HL-60 (cell line): ENCODE results near the gene DPH7.

Source experiments
- DNase-seq, 2 experiments: peaks; one replicate each; pipeline ENCODE4 v3.0.0-alpha.2; 2010 to 2020; ENCODE audit warnings: low read depth in 1 of 2, low spot score in 1 of 2
- H3K27ac ChIP-seq: fragments of 250-450 bp; sonication (Bioruptor Pico); replicated peaks from 2 replicates; pipeline ENCODE4 v1.5.1; 2020; ENCODE audit warnings: mild to moderate bottlenecking, moderate library complexity
- H3K27me3 ChIP-seq: fragments of 250-450 bp; sonication (Bioruptor Pico); 2 replicates; pipeline ENCODE4 v1.5.1; 2021; ENCODE audit warnings: mild to moderate bottlenecking, moderate library complexity; ENCODE audit not compliant: insufficient read depth, poor library complexity, severe bottlenecking
- H3K4me3 ChIP-seq: replicated peaks from 2 replicates; pipeline ENCODE4 v1.5.1; 2011; ENCODE audit warnings: mild to moderate bottlenecking, control low read depth, low read length; ENCODE audit not compliant: insufficient read depth
- GABPA ChIP-seq: IDR thresholded peaks from 2 replicates; pipeline ENCODE4 v1.6.1; 2012; ENCODE audit warnings: low read depth
- POLR2AphosphoS5 ChIP-seq: IDR thresholded peaks from 2 replicates; pipeline ENCODE4 v1.6.1; 2012; ENCODE audit warnings: low read depth
- SPI1 ChIP-seq: IDR thresholded peaks from 2 replicates; pipeline ENCODE4 v1.6.1; 2012; ENCODE audit warnings: low read depth, mild to moderate bottlenecking, borderline replicate concordance
- TF ChIP-seq, protein P1 (sequence below): IDR thresholded peaks from one replicate; pipeline ENCODE4 v1.5.1; 2011; ENCODE audit warnings: low read length, control low read depth, inconsistent platforms; ENCODE audit not compliant: insufficient read depth
- TF ChIP-seq, protein P2 (sequence below): IDR thresholded peaks from 2 replicates; pipeline ENCODE4 v1.6.1; 2012; ENCODE audit warnings: low read depth; ENCODE audit not compliant: insufficient replicate concordance

DPH7 gene

DNA sequence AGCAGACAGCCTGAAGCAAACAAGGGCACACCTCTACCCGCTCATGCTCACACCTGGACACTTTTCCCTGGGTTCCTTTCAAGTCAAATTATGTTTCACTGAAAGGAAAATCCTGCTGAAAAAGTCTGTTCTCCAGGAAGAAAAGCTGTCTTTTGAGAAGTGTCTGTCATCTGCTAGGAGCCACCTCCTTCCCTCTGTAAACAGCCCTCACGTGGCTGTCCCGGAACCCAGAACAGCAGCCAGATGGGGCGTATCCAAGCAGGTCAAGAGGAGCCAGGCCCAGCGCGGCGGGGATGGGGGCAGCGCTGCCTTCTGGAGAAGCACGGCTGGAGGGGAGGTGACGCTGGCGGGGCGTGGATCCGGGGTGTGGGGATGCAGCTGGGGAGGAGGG is 28.5 kb downstream of the DPH7 start, which contains the start of gene PNPLA7:
Gene PNPLA7 (minus strand): TSS at position 172 of the 391 bp plus-strand sequence. CDS start 205 bp downstream, outside the sequence.
- peak within 1 kb of the TSS; percentile 71 for H3K4me3 ChIP-seq
- no peak for TF ChIP-seq POLR2AphosphoS5
- TF ChIP-seq SPI1: no peak
- TF ChIP-seq, protein P1, sequence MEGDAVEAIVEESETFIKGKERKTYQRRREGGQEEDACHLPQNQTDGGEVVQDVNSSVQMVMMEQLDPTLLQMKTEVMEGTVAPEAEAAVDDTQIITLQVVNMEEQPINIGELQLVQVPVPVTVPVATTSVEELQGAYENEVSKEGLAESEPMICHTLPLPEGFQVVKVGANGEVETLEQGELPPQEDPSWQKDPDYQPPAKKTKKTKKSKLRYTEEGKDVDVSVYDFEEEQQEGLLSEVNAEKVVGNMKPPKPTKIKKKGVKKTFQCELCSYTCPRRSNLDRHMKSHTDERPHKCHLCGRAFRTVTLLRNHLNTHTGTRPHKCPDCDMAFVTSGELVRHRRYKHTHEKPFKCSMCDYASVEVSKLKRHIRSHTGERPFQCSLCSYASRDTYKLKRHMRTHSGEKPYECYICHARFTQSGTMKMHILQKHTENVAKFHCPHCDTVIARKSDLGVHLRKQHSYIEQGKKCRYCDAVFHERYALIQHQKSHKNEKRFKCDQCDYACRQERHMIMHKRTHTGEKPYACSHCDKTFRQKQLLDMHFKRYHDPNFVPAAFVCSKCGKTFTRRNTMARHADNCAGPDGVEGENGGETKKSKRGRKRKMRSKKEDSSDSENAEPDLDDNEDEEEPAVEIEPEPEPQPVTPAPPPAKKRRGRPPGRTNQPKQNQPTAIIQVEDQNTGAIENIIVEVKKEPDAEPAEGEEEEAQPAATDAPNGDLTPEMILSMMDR: no peak
- no peak for TF ChIP-seq GABPA
- TF ChIP-seq, protein P2, sequence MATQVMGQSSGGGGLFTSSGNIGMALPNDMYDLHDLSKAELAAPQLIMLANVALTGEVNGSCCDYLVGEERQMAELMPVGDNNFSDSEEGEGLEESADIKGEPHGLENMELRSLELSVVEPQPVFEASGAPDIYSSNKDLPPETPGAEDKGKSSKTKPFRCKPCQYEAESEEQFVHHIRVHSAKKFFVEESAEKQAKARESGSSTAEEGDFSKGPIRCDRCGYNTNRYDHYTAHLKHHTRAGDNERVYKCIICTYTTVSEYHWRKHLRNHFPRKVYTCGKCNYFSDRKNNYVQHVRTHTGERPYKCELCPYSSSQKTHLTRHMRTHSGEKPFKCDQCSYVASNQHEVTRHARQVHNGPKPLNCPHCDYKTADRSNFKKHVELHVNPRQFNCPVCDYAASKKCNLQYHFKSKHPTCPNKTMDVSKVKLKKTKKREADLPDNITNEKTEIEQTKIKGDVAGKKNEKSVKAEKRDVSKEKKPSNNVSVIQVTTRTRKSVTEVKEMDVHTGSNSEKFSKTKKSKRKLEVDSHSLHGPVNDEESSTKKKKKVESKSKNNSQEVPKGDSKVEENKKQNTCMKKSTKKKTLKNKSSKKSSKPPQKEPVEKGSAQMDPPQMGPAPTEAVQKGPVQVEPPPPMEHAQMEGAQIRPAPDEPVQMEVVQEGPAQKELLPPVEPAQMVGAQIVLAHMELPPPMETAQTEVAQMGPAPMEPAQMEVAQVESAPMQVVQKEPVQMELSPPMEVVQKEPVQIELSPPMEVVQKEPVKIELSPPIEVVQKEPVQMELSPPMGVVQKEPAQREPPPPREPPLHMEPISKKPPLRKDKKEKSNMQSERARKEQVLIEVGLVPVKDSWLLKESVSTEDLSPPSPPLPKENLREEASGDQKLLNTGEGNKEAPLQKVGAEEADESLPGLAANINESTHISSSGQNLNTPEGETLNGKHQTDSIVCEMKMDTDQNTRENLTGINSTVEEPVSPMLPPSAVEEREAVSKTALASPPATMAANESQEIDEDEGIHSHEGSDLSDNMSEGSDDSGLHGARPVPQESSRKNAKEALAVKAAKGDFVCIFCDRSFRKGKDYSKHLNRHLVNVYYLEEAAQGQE: no peak
- DNase-seq: peak; percentile 50 to 83
- H3K27me3 ChIP-seq: no peaks in the 10 kb centered on the region
- peak within 1 kb of the TSS; percentile 42 for H3K27ac ChIP-seq

DNA sequence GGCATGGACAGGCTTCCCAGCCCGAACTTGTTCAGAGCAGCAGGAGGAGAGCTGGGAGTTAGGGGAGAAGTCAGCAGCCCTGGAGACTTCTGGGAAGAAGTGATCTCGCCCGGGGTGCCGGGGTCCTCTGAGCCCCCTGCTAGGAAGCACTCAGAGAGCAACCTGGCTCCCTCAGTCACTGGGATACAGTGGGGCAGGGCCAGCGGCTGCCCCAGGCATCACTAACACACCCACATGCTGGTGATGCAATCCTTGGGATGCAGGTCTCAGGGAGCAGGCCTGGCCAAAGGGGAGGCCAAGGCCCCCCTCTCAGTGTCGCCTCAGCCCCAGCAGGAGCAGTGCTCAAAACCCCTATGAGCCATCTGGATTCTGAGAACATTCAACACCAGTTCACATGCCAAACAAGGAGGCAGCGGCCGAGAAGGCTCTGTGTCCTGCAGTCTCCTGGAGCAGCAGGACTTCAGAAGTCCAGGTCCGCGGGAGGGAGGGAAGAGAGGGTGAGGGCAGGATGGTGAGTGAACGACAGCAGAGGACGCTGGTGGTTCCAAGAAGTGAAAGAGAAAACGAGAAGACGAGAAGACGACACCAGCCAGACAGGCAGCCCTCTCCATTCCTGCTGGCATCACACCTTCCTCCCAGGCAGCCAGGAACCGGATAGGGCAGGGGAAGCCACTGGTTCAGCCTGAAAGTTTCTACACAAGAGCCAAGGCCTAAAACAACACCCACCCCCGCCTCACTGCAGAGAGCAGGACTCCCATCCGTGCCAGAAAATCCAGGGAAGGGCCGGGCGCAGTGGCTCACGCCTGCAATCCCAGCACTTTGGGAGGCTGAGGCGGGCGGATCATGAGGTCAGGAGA is 30.8 kb downstream of the DPH7 start:
- no peak for DNase-seq
- Histone ChIP-seq H3K4me3 (no peak overlapping the region), H3K27me3 (no peaks in the 10 kb centered on the region), H3K27ac (no peak overlapping the region)
- TF ChIP-seq SPI1: no peak
- TF ChIP-seq, protein P2: no peak
- TF ChIP-seq GABPA: no peak
- TF ChIP-seq POLR2AphosphoS5: no peak
- TF ChIP-seq, protein P1: no peak

DNA sequence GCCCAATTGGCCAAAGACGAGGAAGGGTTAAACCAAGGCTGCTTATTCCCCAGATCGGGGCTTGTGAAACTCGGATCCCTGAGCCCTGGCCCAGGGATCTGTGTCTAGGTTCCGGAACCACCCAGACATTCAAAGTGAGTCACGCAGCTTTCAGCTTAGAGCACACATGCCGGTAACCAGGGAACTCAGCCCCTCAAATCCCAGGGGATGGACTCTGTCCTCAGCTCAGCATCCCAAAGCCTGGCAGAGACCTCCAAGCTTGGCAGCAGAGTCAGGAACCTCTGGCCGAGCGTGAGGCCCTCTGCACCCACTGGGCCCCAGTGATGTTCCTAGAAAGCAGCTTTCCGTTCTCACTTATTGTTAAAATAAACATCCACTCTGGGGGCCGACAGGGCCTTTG is 33.6 kb downstream of the DPH7 start:
- TF ChIP-seq, protein P1: no peak
- TF ChIP-seq GABPA (no peak), SPI1 (no peak), POLR2AphosphoS5 (no peak)
- TF ChIP-seq, protein P2: no peak
- DNase-seq: no peak

More for the DNA sequence above, 33.6 kb downstream of the DPH7 start:
- H3K4me3 ChIP-seq: no peak overlapping the region
- H3K27ac ChIP-seq: no peak overlapping the region
- H3K27me3 ChIP-seq: no peaks in the 10 kb centered on the region
